H1 (cell line): ENCODE results near the gene SMG7. TPM values are rescaled to one million over a fixed set of nuclear protein-coding genes. Genes with fewer than 3 reads are reported as not detected.

Experiments used
- CTBP2 ChIP-seq: IDR thresholded peaks from 2 replicates; pipeline ENCODE4 v1.7.0; 2011; ENCODE audit warnings: borderline replicate concordance, mild to moderate bottlenecking, moderate library complexity, mixed read lengths, low read length; ENCODE audit not compliant: insufficient read depth, insufficient read length
- FOSL1 ChIP-seq: IDR thresholded peaks from 2 replicates; pipeline ENCODE4 v1.6.1; 2011; ENCODE audit warnings: mild to moderate bottlenecking, low read depth, low read length, moderate library complexity; ENCODE audit not compliant: insufficient read depth
- JUN ChIP-seq: IDR thresholded peaks from 2 replicates; pipeline ENCODE4 v1.6.1; 2011; ENCODE audit warnings: low read depth, mild to moderate bottlenecking, improper control_type of control experiment, low read length
- POLR2AphosphoS5 ChIP-seq: IDR thresholded peaks from 2 replicates; pipeline ENCODE4 v1.6.1; 2011; ENCODE audit warnings: low read depth, low read length
- SIN3A ChIP-seq, 2 experiments: IDR thresholded peaks in 1 of 2; conservative IDR thresholded peaks in 1 of 2; 2 replicates each; pipeline ENCODE4 v1.6.1; 2011 to 2012; ENCODE audit warnings: low read length in 2 of 2, improper control_type of control experiment in 1 of 2, low read depth in 1 of 2, mild to moderate bottlenecking in 1 of 2
- TEAD4 ChIP-seq: IDR thresholded peaks from 2 replicates; pipeline ENCODE4 v1.6.1; 2012; ENCODE audit warnings: low read depth, low read length, inconsistent platforms, mixed read lengths
- polyA plus RNA-seq, 7 experiments: library from polyadenylated mRNA; depleted of rRNA in 3 of 7; stranded (reverse) in 5 of 7; unstranded in 2 of 7; fragments of >200 nt in 5 of 7; fragments of 200-250 nt in 2 of 7; gene quantifications; 1 replicate in 5 of 7; 2 replicates in 1 of 7; 4 replicates in 1 of 7; pipeline versions ENCODE4 v1.2.1 to v1.2.3, GENCODE V29; 2011 to 2013; ENCODE audit warnings: missing spikeins in 2 of 7, mixed read lengths in 2 of 7
- total RNA-seq: library from RNA; stranded (reverse); fragmentation: NEBNext Ultra II Directional; extraction: Animal tissue kit (Norgen Biotek cat#: 25700); gene quantifications from 2 replicates; pipeline ENCODE4 v1.2.1, GENCODE V29; 2021

Gene SMG7
- total and polyA plus RNA-seq, 2 of the 8 experiments (the other 6 are each of a cell fraction or from before 2014, with no cell fraction given): 39.3 to 65.6 TPM

- TF ChIP-seq JUN: no peak
- TF ChIP-seq CTBP2: no peak
- TF ChIP-seq TEAD4: no peak
- TF ChIP-seq SIN3A (conservative IDR thresholded peaks at IDR 0.05 in 1 of 2, IDR thresholded peaks at IDR 0.05 in 1 of 2; ENCODE audit: low read depth in 1 of 2, low read length in 2 of 2): no peak
- TF ChIP-seq POLR2AphosphoS5: no peak
- TF ChIP-seq FOSL1: no peak
These were observed 38.6 kb upstream of the SMG7 start (continued) for GRCh38 chr1:183433703-183434102.
